ENCODE data around the gene SPRED1.

- TF ChIP-seq, protein P1, sequence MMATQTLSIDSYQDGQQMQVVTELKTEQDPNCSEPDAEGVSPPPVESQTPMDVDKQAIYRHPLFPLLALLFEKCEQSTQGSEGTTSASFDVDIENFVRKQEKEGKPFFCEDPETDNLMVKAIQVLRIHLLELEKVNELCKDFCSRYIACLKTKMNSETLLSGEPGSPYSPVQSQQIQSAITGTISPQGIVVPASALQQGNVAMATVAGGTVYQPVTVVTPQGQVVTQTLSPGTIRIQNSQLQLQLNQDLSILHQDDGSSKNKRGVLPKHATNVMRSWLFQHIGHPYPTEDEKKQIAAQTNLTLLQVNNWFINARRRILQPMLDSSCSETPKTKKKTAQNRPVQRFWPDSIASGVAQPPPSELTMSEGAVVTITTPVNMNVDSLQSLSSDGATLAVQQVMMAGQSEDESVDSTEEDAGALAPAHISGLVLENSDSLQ (IDR thresholded peaks at IDR 0.05): no peak
- TF ChIP-seq BHLHE40 (IDR thresholded peaks at IDR 0.05; ENCODE audit: borderline replicate concordance) (no peak), SP1 (IDR thresholded peaks at IDR 0.05) (no peak), ZNF384 (IDR thresholded peaks at IDR 0.05) (no peak), HDGF (IDR thresholded peaks at IDR 0.05; ENCODE audit: borderline replicate concordance) (no peak)
These were observed 137.4 kb downstream of the SPRED1 start for GRCh38 chr15:38389924-38390542.

All from HEK293T (cell line).